GM21528 (cell line): ENCODE results near the gene MTOR.
"Not testable (repeated sequence)": the region's sequence is repeated elsewhere in the genome, so short reads cannot be mapped to it uniquely, and the experiment has no call there.

Source experiments
- ATAC-seq: cut with Tn5 transposase; IDR thresholded peaks from one replicate; pipeline ENCODE4 v1.9.1; 2021; ENCODE audit warnings: mild to moderate bottlenecking, moderate library complexity; ENCODE audit not compliant: unreplicated experiment, low FRiP score

The MTOR gene

GRCh38 chr1:11262171-11263049 lies at the start of gene MTOR:
Gene MTOR, minus strand, starts transcription at chr1:11262551. Its CDS starts 3,142 bp downstream, at chr1:11259409.
- ATAC-seq: peak; percentile 97

GRCh38 chr1:11309385-11309784 lies 47.0 kb upstream of the MTOR start:
- ATAC-seq: no peak

- ATAC-seq: no peak
These were observed 46.4 kb upstream of the MTOR start for GRCh38 chr1:11308699-11309224.

GRCh38 chr1:11307852-11308251 lies 45.5 kb upstream of the MTOR start:
- ATAC-seq: no peak

GRCh38 chr1:11305516-11305915 lies 43.2 kb upstream of the MTOR start:
- not testable (repeated sequence) for ATAC-seq

GRCh38 chr1:11302366-11302765 lies 40.0 kb upstream of the MTOR start:
- ATAC-seq: no peak

GRCh38 chr1:11301601-11302000 lies 39.2 kb upstream of the MTOR start:
- no peak for ATAC-seq

- ATAC-seq: no peak
These were observed 36.8 kb upstream of the MTOR start for GRCh38 chr1:11299225-11299574.

- ATAC-seq: no peak
These were observed 36.3 kb upstream of the MTOR start for GRCh38 chr1:11298390-11299224.

- not testable (repeated sequence) for ATAC-seq
These were observed 35.4 kb upstream of the MTOR start for GRCh38 chr1:11297774-11298173.

- ATAC-seq: no peak
These were observed 33.6 kb upstream of the MTOR start for GRCh38 chr1:11295905-11296304.

GRCh38 chr1:11294951-11295350 lies 32.6 kb upstream of the MTOR start:
- no peak for ATAC-seq

GRCh38 chr1:11293856-11294255 lies 31.5 kb upstream of the MTOR start:
- no peak for ATAC-seq

GRCh38 chr1:11291049-11291448 lies 28.7 kb upstream of the MTOR start:
- ATAC-seq: no peak

GRCh38 chr1:11289064-11289463 lies 26.7 kb upstream of the MTOR start:
- ATAC-seq: no peak

- ATAC-seq: no peak
These were observed 24.5 kb upstream of the MTOR start for GRCh38 chr1:11286735-11287410.

GRCh38 chr1:11285883-11286734 lies 23.8 kb upstream of the MTOR start:
- no peak for ATAC-seq

GRCh38 chr1:11284784-11285183 lies 22.4 kb upstream of the MTOR start:
- ATAC-seq: no peak

GRCh38 chr1:11283151-11283550 lies 20.8 kb upstream of the MTOR start:
- no peak for ATAC-seq
